ENCODE results near the gene EDARADD.
A peak's percentile ranks its signal among the peaks of the same experiment; 100 is the strongest.

The EDARADD gene

GRCh38 chr1:236394879-236395229 lies 768 bp downstream of the EDARADD start:
- no peak for DNase-seq (ENCODE audit: low read depth)

- DNase-seq (ENCODE audit: low read depth), result peak; percentile 23
These were observed 1.3 kb downstream of the EDARADD start for GRCh38 chr1:236395230-236395946.

GRCh38 chr1:236395947-236396664 lies 2.0 kb downstream of the EDARADD start:
- DNase-seq (ENCODE audit: low read depth), result no peak

GRCh38 chr1:236396665-236397043 lies 2.6 kb downstream of the EDARADD start:
- no peak for DNase-seq (ENCODE audit: low read depth)

- DNase-seq (ENCODE audit: low read depth), result no peak
These were observed 3.2 kb downstream of the EDARADD start for GRCh38 chr1:236397173-236397759.

GRCh38 chr1:236398538-236398937 lies 4.5 kb downstream of the EDARADD start:
- no peak for DNase-seq (ENCODE audit: low read depth)

- no peak for DNase-seq (ENCODE audit: low read depth)
These were observed 6.0 kb downstream of the EDARADD start for GRCh38 chr1:236400061-236400603.

GRCh38 chr1:236401698-236402097 lies 7.6 kb downstream of the EDARADD start:
- no peak for DNase-seq (ENCODE audit: low read depth)

- no peak for DNase-seq (ENCODE audit: low read depth)
These were observed 10.0 kb downstream of the EDARADD start for GRCh38 chr1:236403905-236404696.

- no peak for DNase-seq (ENCODE audit: low read depth)
These were observed 13.0 kb downstream of the EDARADD start for GRCh38 chr1:236407059-236407458.

GRCh38 chr1:236413688-236414087 lies 19.6 kb downstream of the EDARADD start:
- no peak for DNase-seq (ENCODE audit: low read depth)

- no peak for DNase-seq (ENCODE audit: low read depth)
These were observed 22.1 kb downstream of the EDARADD start for GRCh38 chr1:236416165-236416564.

GRCh38 chr1:236417336-236417735 lies 23.2 kb downstream of the EDARADD start:
- no peak for DNase-seq (ENCODE audit: low read depth)

GRCh38 chr1:236419502-236419901 lies 25.4 kb downstream of the EDARADD start:
- no peak for DNase-seq (ENCODE audit: low read depth)

GRCh38 chr1:236421022-236421421 lies 26.9 kb downstream of the EDARADD start:
- DNase-seq (ENCODE audit: low read depth), result no peak

- no peak for DNase-seq (ENCODE audit: low read depth)
These were observed 27.9 kb downstream of the EDARADD start for GRCh38 chr1:236421850-236422516.

GRCh38 chr1:236422517-236422876 lies 28.4 kb downstream of the EDARADD start:
- DNase-seq (ENCODE audit: low read depth), result no peak

- DNase-seq (ENCODE audit: low read depth), result no peak
These were observed 31.1 kb downstream of the EDARADD start for GRCh38 chr1:236425031-236425663.

GRCh38 chr1:236426215-236426614 lies 32.1 kb downstream of the EDARADD start:
- DNase-seq (ENCODE audit: low read depth), result no peak

GRCh38 chr1:236429715-236430274 lies 35.7 kb downstream of the EDARADD start:
- no peak for DNase-seq (ENCODE audit: low read depth)

GRCh38 chr1:236433819-236434315 lies 39.8 kb downstream of the EDARADD start:
- no peak for DNase-seq (ENCODE audit: low read depth)
